Colonic mucosa (tissue), 4 donors: ENCODE measurements around the gene RIPOR3. TPM values are rescaled to one million over a fixed set of nuclear protein-coding genes. Genes with fewer than 3 reads are reported as not detected.
"Not testable (repeated sequence)": the region's sequence is repeated elsewhere in the genome, so short reads cannot be mapped to it uniquely, and the experiment has no call there.

Source experiments
- DNase-seq: peaks from one replicate; pipeline ENCODE4 v3.0.0-alpha.2; 2020
- H3K27ac ChIP-seq: fragments of 200-600 bp; one replicate; pipeline ENCODE4 v1.8.0; 2021
- H3K27me3 ChIP-seq: fragments of 200-600 bp; one replicate; pipeline ENCODE4 v1.8.0; 2021
- H3K36me3 ChIP-seq: fragments of 200-600 bp; one replicate; pipeline ENCODE4 v1.8.0; 2021
- H3K4me1 ChIP-seq: fragments of 200-600 bp; one replicate; pipeline ENCODE4 v1.8.0; 2021; ENCODE audit warnings: mild to moderate bottlenecking
- H3K4me3 ChIP-seq: fragments of 200-600 bp; one replicate; pipeline ENCODE4 v1.8.0; 2021
- H3K9ac ChIP-seq, 2 donors: one replicate each; pipeline ENCODE4 v1.7.0; 2013; ENCODE audit warnings: control low read depth in 2 of 2, low read depth in 2 of 2, low read length in 2 of 2
- H3K9me3 ChIP-seq: fragments of 200-600 bp; one replicate; pipeline ENCODE4 v1.8.0; 2021
- intact Hi-C: fragments of 100-400 bp; cut with DNase I; formaldehyde crosslinking; loops from one replicate; pipeline ENCODE4 v1.14.1; 2022
- total RNA-seq, 2 donors: library from RNA; stranded (reverse); fragmentation: NEBNext Ultra II Directional in 1 of 2; extraction: Animal tissue kit (Norgen Biotek cat#: 25700) in 1 of 2; gene quantifications; one replicate each; pipeline ENCODE4 v1.2.1, GENCODE V29; 2021
- TF ChIP-seq, protein P1 (sequence below): fragments of 200-600 bp; IDR thresholded peaks from one replicate; pipeline ENCODE4 v1.8.0; 2022; ENCODE audit warnings: antibody characterized with exemption, mild to moderate bottlenecking
- donor health status: healthy.
- donor health status: DM: no; HTN: no; CAD: no.
- donor health status: DM: no; HTN: no; CAD: no.

RIPOR3 gene
- total RNA-seq, 2 donors from 2014 or later: 1.9 to 2.9 TPM

DNA sequence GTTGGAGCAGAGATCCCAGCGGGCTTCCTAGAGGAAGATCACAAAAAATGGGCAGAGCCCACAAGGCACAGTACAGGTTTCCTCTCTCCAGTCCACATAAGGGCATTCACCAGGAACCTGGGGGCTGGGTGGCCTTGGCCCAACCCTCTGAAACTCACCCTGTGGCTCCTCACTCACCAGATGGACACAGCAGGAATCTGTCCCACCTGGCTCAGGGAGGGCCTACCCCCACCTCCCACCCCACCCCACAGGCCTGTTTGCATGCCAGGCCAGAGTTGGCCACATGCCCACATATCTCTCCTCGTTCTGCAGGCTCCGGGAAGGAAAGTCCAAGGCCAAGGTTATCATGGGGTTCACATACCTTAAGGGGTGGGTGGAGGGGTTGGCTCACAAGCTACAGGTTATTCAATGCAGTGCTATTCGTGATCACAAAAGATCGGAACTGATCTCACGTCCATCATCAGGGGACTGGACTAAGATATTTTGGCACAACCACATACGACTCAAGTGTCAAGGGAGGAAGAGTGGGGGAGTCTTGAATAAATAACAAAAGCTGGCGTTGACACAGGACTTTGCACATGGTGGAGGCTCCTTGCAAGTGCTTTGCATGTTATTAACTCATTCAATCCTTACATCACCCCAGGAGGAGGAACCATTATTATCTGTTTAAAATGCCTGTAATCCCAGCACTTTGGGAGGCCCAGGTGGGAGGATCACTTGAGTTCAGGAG is 13.0 kb downstream of the RIPOR3 start:
- Histone ChIP-seq H3K4me1 (no peaks in the 10 kb centered on the region), H3K4me3 (no peak overlapping the region), H3K27ac (no peak overlapping the region), H3K27me3 (no peaks in the 10 kb centered on the region), H3K36me3 (no peaks in the 10 kb centered on the region), H3K9ac (no peak overlapping the region), H3K9me3 (no peaks in the 10 kb centered on the region)
- peak; percentile 50 for DNase-seq
- TF ChIP-seq, protein P1, sequence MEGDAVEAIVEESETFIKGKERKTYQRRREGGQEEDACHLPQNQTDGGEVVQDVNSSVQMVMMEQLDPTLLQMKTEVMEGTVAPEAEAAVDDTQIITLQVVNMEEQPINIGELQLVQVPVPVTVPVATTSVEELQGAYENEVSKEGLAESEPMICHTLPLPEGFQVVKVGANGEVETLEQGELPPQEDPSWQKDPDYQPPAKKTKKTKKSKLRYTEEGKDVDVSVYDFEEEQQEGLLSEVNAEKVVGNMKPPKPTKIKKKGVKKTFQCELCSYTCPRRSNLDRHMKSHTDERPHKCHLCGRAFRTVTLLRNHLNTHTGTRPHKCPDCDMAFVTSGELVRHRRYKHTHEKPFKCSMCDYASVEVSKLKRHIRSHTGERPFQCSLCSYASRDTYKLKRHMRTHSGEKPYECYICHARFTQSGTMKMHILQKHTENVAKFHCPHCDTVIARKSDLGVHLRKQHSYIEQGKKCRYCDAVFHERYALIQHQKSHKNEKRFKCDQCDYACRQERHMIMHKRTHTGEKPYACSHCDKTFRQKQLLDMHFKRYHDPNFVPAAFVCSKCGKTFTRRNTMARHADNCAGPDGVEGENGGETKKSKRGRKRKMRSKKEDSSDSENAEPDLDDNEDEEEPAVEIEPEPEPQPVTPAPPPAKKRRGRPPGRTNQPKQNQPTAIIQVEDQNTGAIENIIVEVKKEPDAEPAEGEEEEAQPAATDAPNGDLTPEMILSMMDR: no peak
- intact Hi-C loops: no loop called here

DNA sequence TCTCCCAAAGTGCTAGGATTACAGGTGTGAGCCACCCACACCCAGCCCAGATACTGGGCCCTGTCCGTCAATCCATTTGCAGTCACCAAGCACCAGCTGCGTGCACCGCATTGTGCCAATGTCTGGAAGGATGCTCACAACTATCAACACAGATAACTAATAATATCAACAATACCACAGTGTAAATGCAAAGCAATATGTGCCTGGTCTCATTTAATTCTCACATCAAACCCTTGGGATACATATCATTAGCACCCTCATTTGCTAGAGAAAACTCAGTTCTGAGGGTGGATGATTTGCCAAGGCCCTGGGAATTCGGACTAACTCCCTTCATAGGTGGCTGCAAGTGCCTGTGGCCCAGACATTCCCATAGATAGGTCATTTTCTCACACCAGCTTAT is 14.5 kb downstream of the RIPOR3 start:
- Histone ChIP-seq H3K27me3 (no peaks in the 10 kb centered on the region), H3K9me3 (no peaks in the 10 kb centered on the region), H3K9ac (no peak overlapping the region), H3K27ac (no peak overlapping the region), H3K4me1 (no peaks in the 10 kb centered on the region), H3K4me3 (no peak overlapping the region), H3K36me3 (no peaks in the 10 kb centered on the region)
- TF ChIP-seq, protein P1: no peak
- intact Hi-C loops: no loop called here
- DNase-seq: no peak

- H3K4me1 ChIP-seq, H3K27ac ChIP-seq, intact Hi-C loops, DNase-seq, H3K36me3 ChIP-seq, H3K4me3 ChIP-seq, H3K27me3 ChIP-seq, H3K9me3 ChIP-seq, H3K9ac ChIP-seq: not testable (repeated sequence)
These were observed 15.0 kb downstream of the RIPOR3 start for GRCh38 chr20:50676377-50676731.

DNA sequence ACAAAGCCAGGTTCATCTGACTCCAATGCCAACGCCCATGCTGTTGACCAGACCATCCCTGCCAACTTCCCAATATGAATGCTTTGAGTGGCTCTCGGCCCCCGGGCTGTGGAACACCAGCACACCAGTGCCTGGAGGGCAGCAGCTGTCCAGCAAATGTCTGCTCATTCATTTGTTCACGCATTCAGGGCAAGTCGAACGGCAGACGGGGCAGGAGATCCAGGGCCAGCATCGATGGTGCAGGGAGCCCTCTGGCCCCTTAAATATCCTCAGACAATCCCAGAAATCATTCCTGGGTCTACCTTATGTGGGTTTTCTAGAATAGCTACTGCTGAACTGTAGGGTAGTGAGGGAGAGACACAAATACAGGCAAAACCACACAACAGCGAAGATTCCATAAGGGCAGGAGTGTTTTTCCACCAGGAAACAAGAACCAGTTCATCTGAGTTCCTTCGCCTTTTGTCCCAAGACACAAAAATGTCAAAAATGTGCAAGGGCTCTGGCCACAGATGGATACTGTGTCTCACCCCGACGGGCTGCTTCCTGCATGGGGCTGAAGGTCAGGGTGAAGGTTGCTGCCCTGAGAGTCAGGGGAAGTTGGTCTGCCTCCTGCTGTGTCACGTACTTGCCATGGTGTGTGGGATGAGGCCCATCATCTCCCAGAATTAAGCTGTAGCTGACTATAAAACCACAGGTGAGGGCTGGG is 15.5 kb downstream of the RIPOR3 start:
- Histone ChIP-seq H3K27ac (no peak overlapping the region), H3K27me3 (no peaks in the 10 kb centered on the region), H3K9me3 (no peaks in the 10 kb centered on the region), H3K36me3 (no peaks in the 10 kb centered on the region), H3K4me3 (no peak overlapping the region), H3K9ac (no peak overlapping the region), H3K4me1 (no peaks in the 10 kb centered on the region)
- intact Hi-C loops: no loop called here
- no peak for DNase-seq
- TF ChIP-seq, protein P1: no peak

DNA sequence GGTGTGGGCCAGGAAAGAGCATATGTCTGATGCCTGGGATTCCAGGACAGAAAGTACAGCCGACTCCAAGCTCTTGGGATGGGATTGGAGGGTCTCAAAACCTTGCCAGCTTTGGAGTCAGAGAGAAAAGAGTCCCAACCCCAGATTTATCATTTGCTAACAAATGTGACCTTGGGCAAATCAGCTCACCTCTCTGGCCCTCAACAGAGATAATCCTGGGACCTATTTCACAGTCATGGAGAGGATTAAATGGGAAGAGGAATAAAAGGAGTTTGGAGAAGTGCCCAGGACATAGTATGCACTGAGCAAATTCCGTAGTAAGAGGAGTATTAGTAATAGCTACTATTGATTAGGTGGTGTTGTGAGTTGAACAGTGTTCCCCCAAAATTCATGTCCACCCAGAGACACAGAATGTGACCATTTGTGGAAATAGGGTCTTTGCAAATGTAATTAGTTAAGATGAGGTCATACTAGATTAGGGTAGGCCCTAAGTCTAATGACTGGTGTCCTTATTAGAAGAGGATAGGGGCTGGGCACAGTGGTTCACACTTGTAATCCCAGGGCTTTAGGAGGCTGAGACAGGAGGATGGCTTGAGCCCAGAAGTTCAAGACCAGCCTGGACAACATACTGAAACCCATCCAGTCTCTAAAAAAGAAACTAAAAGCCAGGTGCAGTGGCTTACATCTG is 17.1 kb downstream of the RIPOR3 start:
- Histone ChIP-seq H3K4me3 (no peak overlapping the region), H3K9ac (no peak overlapping the region), H3K9me3 (no peaks in the 10 kb centered on the region), H3K4me1 (no peaks in the 10 kb centered on the region), H3K27ac (no peak overlapping the region), H3K36me3 (no peaks in the 10 kb centered on the region), H3K27me3 (no peaks in the 10 kb centered on the region)
- TF ChIP-seq, protein P1: no peak
- intact Hi-C loops: no loop called here
- DNase-seq: no peak
